NK-92 (cell line): ENCODE data around the gene RXFP3.
"Not testable (repeated sequence)": the region's sequence is repeated elsewhere in the genome, so short reads cannot be mapped to it uniquely, and the experiment has no call there.

ENCODE experiments used
- DNase-seq: peaks from one replicate; lab custom pipeline; 2025; ENCODE audit not compliant: unreplicated experiment; lab: John Stamatoyannopoulos, UW

Gene RXFP3

GRCh38 chr5:33934176-33934575, 2.0 kb upstream of the RXFP3 start:
- no peak for DNase-seq

DNA sequence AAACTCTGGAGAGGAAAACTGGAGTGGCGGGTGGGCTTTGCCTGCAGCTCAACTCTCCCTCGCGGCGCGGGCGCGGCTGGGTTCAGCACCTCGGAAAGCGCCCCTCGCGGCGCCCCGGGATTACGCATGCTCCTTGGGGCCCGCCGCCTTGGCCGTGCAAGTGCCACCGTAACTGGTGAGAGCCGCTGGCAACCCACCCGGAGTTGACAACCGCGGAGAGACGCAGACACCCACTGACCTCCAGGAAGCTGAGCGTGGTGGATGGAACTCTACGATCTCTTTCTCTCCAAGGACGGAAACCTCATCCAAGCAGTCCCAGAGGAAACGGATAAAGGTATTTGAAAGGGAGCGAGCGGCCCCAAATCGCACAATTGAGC, 194 bp upstream of the RXFP3 start:
- DNase-seq: no peak

DNA sequence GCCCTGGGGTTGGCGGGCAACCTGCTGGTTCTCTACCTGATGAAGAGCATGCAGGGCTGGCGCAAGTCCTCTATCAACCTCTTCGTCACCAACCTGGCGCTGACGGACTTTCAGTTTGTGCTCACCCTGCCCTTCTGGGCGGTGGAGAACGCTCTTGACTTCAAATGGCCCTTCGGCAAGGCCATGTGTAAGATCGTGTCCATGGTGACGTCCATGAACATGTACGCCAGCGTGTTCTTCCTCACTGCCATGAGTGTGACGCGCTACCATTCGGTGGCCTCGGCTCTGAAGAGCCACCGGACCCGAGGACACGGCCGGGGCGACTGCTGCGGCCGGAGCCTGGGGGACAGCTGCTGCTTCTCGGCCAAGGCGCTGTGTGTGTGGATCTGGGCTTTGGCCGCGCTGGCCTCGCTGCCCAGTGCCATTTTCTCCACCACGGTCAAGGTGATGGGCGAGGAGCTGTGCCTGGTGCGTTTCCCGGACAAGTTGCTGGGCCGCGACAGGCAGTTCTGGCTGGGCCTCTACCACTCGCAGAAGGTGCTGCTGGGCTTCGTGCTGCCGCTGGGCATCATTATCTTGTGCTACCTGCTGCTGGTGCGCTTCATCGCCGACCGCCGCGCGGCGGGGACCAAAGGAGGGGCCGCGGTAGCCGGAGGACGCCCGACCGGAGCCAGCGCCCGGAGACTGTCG, 976 bp downstream of the RXFP3 start:
- no peak for DNase-seq

- DNase-seq: no peak
Observed at GRCh38 chr5:33937707-33938506, 1.7 kb downstream of the RXFP3 start.

- no peak for DNase-seq
Observed at GRCh38 chr5:33938507-33938796, 2.3 kb downstream of the RXFP3 start.

DNA sequence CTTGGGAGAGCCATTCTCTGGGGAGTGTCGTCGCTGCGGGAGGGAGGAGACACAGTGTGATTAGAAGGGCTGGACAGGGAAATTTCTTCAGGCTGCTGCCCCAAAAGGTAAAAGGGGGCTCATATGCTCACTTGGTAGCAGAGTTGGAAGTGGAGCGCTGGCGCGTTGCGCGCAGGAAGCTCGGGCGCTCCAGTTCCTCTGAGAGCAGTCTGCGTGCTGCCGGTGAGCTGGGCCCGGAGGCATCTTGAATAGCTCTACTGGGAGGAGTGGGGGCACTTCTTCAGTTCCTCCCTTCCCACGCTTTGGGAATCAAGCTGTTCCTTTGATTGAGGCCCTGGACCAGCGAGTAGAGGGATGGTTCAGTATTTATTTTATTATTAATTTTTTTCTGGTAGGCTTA, 2.7 kb downstream of the RXFP3 start:
- DNase-seq: no peak

GRCh38 chr5:33939556-33940262, 3.5 kb downstream of the RXFP3 start:
- no peak for DNase-seq

DNA sequence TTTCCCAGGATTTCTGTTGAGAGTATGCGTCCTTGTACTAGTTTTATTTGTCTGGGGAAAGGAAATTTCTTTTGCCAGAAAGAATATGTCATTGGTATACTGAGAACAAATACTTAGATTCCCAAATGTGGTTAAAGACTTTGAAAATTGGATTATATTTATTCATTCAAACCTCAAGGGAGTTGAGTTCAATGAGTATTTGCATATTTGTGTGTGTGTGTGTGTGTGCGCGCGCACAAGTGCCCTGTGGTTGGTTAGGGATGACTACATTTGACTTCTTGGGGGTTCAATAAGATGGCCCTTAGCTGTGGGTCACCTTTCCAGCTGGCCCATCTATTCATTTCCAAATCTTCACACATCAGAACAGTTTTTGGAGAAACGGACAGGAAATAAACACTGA, 4.9 kb downstream of the RXFP3 start:
- DNase-seq: no peak

- DNase-seq: no peak
Observed at GRCh38 chr5:33944543-33945132, 8.5 kb downstream of the RXFP3 start.

DNA sequence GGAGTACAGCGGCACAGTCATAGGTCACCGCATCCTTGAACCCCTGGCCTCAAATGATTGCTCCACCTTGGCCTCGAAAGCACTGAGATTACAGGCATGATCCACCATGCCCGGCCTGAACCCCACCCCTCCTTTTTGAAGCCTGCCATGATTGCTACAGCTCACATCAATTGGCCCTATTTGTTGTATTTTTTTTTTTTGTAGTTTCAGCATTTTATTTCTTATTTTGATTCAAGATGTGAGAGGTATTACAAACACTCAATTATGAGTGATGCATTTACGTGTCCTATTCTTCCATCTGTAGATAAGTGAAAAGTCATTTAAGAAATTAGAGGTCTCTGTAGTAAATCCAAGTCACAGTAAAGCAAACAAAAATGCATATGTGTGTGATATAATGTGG, 16.0 kb downstream of the RXFP3 start:
- not testable (repeated sequence) for DNase-seq

DNA sequence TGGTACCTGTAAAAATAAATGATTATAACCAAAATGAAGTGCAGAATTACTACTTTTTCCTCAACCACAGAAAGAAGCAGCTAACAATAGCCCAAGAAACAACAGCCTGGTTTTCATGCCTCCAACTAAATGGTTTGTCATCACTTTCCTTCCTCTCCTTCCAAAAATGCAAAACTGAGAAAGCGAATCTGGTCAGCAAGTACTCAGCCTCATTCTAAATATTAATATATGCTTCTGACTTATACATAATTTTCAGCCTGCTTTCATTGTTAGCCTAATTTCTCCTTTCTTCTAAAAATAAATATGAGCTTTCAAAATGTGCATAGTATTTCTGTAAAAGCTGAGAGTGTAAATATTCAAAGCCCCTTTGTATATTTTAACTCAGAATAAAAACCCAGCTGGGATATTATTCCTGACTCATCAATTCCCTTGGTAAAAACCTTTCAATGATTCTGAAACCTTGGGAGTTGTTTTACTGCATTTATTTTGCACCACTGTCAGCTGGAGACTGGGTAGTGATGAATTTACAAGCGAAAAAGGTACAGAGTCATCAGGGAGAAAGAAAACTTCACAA, 21.5 kb downstream of the RXFP3 start:
- no peak for DNase-seq

GRCh38 chr5:33958176-33958575, 22.0 kb downstream of the RXFP3 start:
- no peak for DNase-seq

DNA sequence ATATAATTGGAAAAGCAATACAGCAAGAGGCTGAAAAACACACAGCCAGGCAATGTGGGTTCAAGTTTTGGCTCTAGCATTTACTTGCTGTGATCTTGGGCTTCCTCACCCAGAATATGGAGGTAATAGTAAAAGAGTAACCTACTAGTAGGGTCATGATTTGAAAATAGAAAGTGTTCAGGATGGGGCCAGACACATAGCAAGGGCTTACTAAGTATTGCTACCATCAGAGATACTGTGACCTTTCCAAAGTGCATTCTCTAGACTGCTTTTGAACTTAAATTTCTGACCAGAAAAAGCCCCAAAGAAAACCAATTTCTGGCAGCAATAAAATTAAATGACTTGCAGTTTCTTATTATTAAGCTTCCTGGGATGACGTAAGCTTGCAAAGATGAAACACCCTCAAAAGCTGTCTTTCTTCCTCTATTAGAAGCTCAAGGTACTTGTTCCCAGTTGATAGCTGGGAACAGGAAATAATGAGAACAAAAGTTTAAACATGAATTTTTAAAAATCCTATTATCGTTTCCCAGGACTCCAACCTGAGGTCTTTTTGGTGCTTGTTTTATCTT, 28.0 kb downstream of the RXFP3 start:
- DNase-seq: no peak

GRCh38 chr5:33966805-33967204, 30.6 kb downstream of the RXFP3 start:
- DNase-seq: no peak

GRCh38 chr5:33968211-33969005, 32.2 kb downstream of the RXFP3 start:
- no peak for DNase-seq

DNA sequence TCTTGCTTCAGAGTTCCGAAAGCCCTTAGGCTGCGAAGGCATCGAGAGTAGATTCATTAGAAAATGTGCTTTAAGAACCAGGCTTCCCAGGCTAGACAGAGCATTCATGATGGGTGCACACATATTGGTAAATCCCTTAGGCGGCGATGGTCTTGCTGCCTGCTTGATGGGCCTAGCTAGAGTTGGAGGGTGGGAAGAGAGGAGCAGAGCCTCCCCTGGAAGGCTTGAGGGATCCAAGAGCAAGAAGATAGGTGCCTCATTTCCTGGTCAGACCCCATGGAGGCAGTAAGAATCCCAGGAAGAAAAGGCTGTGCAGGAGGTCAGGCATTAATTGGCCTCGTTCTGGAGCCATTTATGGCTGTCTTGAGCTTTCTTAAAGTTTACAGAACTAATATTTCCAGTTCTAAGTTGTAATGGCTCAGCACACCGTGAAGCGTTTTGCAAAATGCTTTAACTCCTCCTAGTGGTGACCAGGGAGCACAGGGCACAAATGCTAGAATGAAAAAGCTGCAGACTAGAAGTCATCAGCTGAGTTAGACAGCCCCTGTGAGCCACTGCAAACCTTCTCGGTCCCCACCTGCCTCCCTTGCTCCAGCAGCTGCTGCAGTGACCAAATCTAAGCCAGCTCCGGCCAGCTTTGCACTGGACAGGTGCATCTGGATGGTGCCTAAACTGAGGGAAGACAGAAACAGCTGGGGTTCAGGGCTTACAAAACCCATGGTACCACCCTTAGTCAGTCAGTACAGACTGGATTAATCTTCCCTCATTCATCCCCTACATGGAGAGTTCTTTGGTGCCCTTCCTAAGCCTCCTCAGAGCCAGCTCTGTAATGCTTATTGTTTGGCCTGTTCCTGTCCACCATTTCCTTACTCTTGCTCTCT, 33.6 kb downstream of the RXFP3 start:
- no peak for DNase-seq

DNA sequence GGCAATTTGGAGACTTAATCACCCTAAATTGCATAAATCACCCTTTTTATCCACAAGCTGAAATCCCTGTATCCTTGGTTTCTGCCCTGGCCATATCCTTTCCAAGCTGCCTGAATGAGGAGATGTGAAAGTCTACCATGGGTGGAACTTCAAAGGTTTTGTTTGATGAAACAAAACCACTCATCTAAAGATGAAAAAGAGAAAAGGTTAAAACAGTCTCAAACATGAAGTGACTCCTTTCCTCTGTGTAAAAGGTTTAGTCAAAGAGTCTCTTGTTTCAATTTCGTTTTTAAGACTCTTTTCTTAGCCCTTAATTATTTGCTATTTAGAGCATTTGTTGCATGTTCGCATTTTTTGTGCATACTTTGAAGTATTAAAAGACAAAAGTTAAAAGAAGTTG, 37.1 kb downstream of the RXFP3 start:
- DNase-seq: no peak

- DNase-seq: no peak
Observed at GRCh38 chr5:33975852-33976251, 39.7 kb downstream of the RXFP3 start.

- no peak for DNase-seq
Observed at GRCh38 chr5:33976307-33976706, 40.1 kb downstream of the RXFP3 start.
